Measurements from ENCODE around the gene OPCML. TPM values are rescaled to one million over a fixed set of nuclear protein-coding genes. Genes with fewer than 3 reads are reported as not detected.

The OPCML gene
- total RNA-seq, 2 donors from 2014 or later, result under 0.01 TPM; not detected in 1

- ATAC-seq (peak; percentile 24), DNase-seq (peak in 1 of 4 donors; percentile 6)
- WGBS, 2 donors, result 7 to 9% methylated on average over 1 of the region's 1 CpG
- Histone ChIP-seq H3K4me3 (no peak overlapping the region), H3K9me3 (no peaks in the 10 kb centered on the region), H3K27ac (no peak overlapping the region), H3K4me1 (no peaks in the 10 kb centered on the region), H3K36me3 (replicated peaks in 1 of 2; ENCODE audit: insufficient read depth in 1 of 2, low read depth in 2 of 2) (no peaks in the 10 kb centered on the region), H3K27me3 (no peaks in the 10 kb centered on the region)
- intact Hi-C loops (cut with DNase I), result no loop called here
- TF ChIP-seq POLR2A (IDR thresholded peaks at IDR 0.05) (no peak), CTCF (IDR thresholded peaks at IDR 0.05) (no peak)
Measured at GRCh38 chr11:132595711-132596134, 936.6 kb downstream of the OPCML start.

- Histone ChIP-seq H3K4me1 (no peaks in the 10 kb centered on the region), H3K36me3 (replicated peaks in 1 of 2; ENCODE audit: insufficient read depth in 1 of 2, low read depth in 2 of 2) (no peaks in the 10 kb centered on the region), H3K27ac (no peak overlapping the region), H3K9me3 (no peaks in the 10 kb centered on the region), H3K27me3 (no peaks in the 10 kb centered on the region), H3K4me3 (no peak overlapping the region)
- ATAC-seq, result no peak
- TF ChIP-seq CTCF (IDR thresholded peaks at IDR 0.05) (no peak), POLR2A (IDR thresholded peaks at IDR 0.05) (no peak)
- DNase-seq, result no peak
- intact Hi-C loops (cut with DNase I), result no loop called here
- 38 to 58% methylated on average over 1 of the region's 1 CpG for WGBS, 2 donors
Measured at GRCh38 chr11:132595246-132595645, 937.1 kb downstream of the OPCML start.

GRCh38 chr11:132590986-132591385 is 941.3 kb downstream of the OPCML start:
- no peaks in the 10 kb centered on the region for H3K9me3 ChIP-seq
- H3K27me3 ChIP-seq, result no peaks in the 10 kb centered on the region
- TF ChIP-seq POLR2A (IDR thresholded peaks at IDR 0.05) (no peak), CTCF (IDR thresholded peaks at IDR 0.05) (no peak)
- ATAC-seq, result no peak
- intact Hi-C loops (cut with DNase I), result no loop called here
- no peaks in the 10 kb centered on the region for H3K36me3 ChIP-seq (replicated peaks in 1 of 2; ENCODE audit: insufficient read depth in 1 of 2, low read depth in 2 of 2)
- H3K27ac ChIP-seq, result no peak overlapping the region
- H3K4me1 ChIP-seq, result no peaks in the 10 kb centered on the region
- 78 to 86% methylated on average over 5 of the region's 5 CpGs for WGBS, 2 donors
- no peak for DNase-seq
- no peak overlapping the region for H3K4me3 ChIP-seq

GRCh38 chr11:132590554-132590953 is 941.7 kb downstream of the OPCML start:
- intact Hi-C loops (cut with DNase I), result no loop called here
- ATAC-seq (no peak), DNase-seq (no peak)
- no peaks in the 10 kb centered on the region for H3K4me1 ChIP-seq
- 49 to 66% methylated on average over 7 of the region's 7 CpGs for WGBS, 2 donors
- no peak overlapping the region for H3K4me3 ChIP-seq
- H3K36me3 ChIP-seq (replicated peaks in 1 of 2; ENCODE audit: insufficient read depth in 1 of 2, low read depth in 2 of 2), result no peaks in the 10 kb centered on the region
- no peaks in the 10 kb centered on the region for H3K27me3 ChIP-seq
- TF ChIP-seq POLR2A (IDR thresholded peaks at IDR 0.05) (no peak), CTCF (IDR thresholded peaks at IDR 0.05) (no peak)
- H3K9me3 ChIP-seq, result no peaks in the 10 kb centered on the region
- no peak overlapping the region for H3K27ac ChIP-seq

- no peak overlapping the region for H3K4me3 ChIP-seq
- DNase-seq (no peak), ATAC-seq (no peak)
- H3K4me1 ChIP-seq, result no peaks in the 10 kb centered on the region
- H3K9me3 ChIP-seq, result no peaks in the 10 kb centered on the region
- no peak overlapping the region for H3K27ac ChIP-seq
- WGBS, 2 donors, result 89% methylated on average over 1 of the region's 1 CpG
- TF ChIP-seq CTCF (IDR thresholded peaks at IDR 0.05), result no peak
- TF ChIP-seq POLR2A (IDR thresholded peaks at IDR 0.05), result no peak
- H3K36me3 ChIP-seq (replicated peaks in 1 of 2; ENCODE audit: insufficient read depth in 1 of 2, low read depth in 2 of 2), result no peaks in the 10 kb centered on the region
- intact Hi-C loops (cut with DNase I), result no loop called here
- no peaks in the 10 kb centered on the region for H3K27me3 ChIP-seq
Measured at GRCh38 chr11:132589791-132590190, 942.5 kb downstream of the OPCML start.
